GM21619 (cell line): Measurements from ENCODE around the gene TROAP.

Experiments used
- ATAC-seq: cut with Tn5 transposase; IDR thresholded peaks from one replicate; pipeline ENCODE4 v1.9.1; 2021; ENCODE audit not compliant: unreplicated experiment

Gene TROAP

GRCh38 chr12:49342066-49342913, 19.2 kb downstream of the TROAP start:
- ATAC-seq: peak; percentile 56

GRCh38 chr12:49342914-49343731, 20.1 kb downstream of the TROAP start:
- no peak for ATAC-seq

GRCh38 chr12:49344486-49345050, 21.5 kb downstream of the TROAP start:
- no peak for ATAC-seq

GRCh38 chr12:49345051-49345824, 22.2 kb downstream of the TROAP start:
- peak; percentile 40 for ATAC-seq

DNA sequence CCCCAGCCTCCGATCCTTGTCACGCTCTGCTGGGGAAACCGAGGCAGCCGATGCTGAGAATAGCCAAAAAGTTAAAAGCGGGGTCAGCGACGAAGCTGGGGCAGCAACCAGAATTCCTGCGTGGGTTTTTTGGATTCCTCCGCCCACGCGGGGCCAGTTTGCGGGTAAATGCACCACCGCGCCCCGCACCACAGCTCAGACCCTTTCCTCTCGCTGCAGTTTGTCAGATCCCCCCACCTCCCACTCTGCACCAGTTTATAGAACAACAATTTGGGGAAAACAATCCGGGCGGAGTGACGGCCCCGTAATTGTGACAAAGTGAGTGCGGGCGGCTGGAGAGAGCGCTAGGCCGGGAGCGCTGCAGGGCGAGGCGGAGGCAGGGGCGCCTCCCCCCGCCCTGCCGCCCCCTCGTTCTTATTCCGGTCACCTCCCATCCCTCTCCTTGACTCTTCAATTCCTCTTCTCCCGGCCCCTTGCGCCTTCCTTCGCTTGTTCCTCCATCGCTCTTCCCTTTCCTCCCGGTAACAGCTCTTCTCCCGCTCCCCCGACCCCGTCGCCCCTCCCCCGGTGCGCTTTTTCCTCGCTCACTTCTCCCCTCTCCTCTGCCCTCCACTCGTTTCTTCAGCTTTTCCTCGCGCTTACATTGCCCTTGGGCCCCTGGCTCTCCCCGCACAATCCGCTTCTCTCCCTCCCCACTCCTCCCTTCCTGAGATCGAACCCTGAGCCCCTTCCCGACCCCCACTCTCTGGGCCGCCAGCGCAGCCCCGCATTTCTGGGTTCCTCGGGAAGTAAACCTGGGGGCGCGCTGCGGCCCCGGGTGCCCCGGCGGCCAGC, 23.0 kb downstream of the TROAP start:
- ATAC-seq: no peak

DNA sequence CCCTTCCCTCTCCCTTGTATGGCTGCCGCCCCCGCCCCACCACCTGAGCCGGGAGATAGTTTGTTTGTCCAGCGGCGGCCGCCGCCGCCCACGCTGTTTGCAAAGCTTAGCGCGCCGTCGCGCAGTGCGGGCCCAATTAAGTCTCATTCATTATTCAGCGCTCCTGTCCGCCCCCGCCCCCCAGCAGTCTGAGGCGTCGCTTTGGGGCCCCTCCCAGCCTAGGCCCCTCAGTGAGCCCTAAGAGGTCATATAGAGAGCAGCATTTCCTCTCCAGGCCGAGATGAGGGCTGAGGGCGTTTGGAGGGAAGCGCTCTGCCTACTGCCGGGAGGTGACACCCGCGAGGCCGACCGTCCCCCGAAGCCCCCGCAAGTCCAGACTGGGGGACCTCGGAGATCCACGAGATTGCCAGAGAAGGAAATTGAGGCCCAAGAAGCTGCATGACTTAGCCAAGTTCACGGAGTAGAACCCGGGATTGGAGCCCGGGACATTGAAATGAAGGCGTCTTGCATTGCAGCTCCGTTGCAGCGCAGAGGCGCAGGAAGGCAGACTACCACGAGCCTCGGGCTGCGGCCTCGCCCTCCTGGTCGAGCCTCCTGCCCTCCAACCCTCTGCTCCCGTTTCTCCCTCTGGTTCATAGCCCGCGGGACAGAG, 23.7 kb downstream of the TROAP start, which contains the start of gene DNAJC22:
TSS of gene DNAJC22 (plus strand) at position 230 of the 652 bp plus-strand sequence. CDS start 1,985 bp downstream, outside the sequence.
- no peak for ATAC-seq

DNA sequence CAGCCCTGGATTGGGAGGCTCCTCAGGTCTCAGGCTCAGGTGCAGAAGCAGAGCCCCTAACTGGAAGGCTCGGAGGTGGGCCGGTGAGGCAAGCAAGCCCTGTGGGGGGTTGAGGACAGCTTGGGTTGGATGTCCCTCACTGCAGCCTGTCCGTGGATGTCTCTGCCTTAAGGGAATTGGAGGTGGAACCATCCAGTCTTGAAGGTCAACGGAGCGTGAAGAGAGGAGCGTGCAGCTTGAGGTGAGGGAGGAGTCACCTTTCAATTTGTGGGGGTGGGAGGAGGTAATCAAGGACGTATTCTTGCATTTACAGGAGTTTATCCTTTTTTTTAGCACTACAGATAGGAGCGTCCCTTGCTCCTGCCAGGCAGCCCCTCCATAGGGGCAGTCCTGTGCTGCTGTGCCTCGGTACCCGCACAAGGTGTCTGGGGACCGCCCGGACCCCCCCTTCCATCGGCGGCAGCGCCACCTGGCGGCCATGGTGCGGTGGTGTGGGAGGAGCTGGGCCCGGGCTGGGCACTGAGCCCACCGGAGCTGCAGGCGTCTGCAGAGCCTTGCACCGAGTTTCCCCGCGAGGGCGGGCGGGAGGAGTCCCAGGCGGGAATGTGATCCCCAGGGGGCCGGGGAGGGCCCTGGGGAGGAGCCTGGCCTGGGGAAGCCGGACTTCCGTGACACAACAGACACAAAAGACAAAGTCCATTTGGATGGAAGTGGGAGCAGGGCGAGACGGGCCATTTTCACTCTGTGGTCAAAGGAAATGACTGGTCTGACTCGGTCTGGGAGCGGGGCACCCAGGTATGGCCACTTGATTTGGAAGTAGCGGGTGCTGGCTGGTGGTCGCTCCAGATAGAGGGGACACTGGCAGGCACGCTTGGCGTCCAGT, 24.5 kb downstream of the TROAP start:
- ATAC-seq: no peak

- no peak for ATAC-seq
Observed at GRCh38 chr12:49348781-49349180, 25.7 kb downstream of the TROAP start.

- ATAC-seq: no peak
Observed at GRCh38 chr12:49349266-49349665, 26.2 kb downstream of the TROAP start.

GRCh38 chr12:49352351-49352750, 29.3 kb downstream of the TROAP start:
- ATAC-seq: no peak

- no peak for ATAC-seq
Observed at GRCh38 chr12:49355913-49356312, 32.9 kb downstream of the TROAP start.

- no peak for ATAC-seq
Observed at GRCh38 chr12:49357103-49357678, 34.1 kb downstream of the TROAP start.

- ATAC-seq: no peak
Observed at GRCh38 chr12:49358483-49359141, 35.6 kb downstream of the TROAP start.

GRCh38 chr12:49359671-49360070, 36.6 kb downstream of the TROAP start:
- no peak for ATAC-seq

DNA sequence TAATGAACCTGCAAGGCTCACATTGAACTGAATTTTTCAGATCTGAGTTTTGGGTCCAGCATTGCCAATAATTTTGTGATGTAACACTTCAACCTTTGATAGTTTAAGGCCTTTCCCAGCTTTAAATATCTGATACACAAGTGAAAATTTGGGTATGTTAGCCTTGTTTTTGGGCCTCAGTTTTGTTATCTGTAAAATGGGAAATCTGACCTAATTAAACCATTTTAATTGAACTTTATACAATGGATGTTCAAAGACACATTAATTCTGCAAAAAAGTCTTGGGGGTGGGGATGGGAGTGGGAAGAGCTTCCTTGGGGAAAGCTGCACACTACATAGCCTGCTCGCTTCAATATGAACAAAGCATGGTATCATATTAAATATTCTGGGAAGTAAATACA, 39.0 kb downstream of the TROAP start:
- ATAC-seq: no peak

- no peak for ATAC-seq
Observed at GRCh38 chr12:49364989-49365388, 41.9 kb downstream of the TROAP start.

DNA sequence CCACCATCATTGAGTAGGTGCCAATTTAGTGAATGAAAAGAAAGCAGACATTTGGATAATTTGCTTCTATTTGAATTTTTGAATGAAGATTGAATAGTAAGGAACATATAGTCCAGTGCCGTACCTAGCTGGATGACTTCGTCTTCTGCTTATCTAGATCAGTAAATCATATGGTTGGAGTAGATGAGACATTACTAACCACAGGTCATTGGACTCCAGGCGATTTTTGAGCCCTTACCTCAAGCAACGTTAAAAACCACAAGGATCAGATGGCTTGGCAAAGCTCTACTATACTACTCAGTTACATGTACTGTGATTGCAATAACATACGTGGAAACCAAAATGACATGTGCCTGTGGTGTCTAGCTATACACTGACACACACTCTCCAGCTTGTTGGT, 42.5 kb downstream of the TROAP start:
- ATAC-seq: no peak
